ENCODE data around the gene GABRD. TPM values are rescaled to one million over a fixed set of nuclear protein-coding genes. Genes with fewer than 3 reads are reported as not detected.

GABRD gene
- total RNA-seq, 1 donor from 2014 or later, result not detected

GRCh38 chr1:1988061-1988945 lies 30.8 kb upstream of the GABRD start:
- Histone ChIP-seq H3K27ac (no peak overlapping the region), H3K4me3 (no peak overlapping the region), H3K4me1 (no peaks in the 10 kb centered on the region), H3K9me3 (no peaks in the 10 kb centered on the region), H3K27me3 (no peaks in the 10 kb centered on the region), H3K36me3 (no peaks in the 10 kb centered on the region)
- no peak for TF ChIP-seq CTCF (IDR thresholded peaks at IDR 0.05)
- intact Hi-C loops (cut with DNase I), result no loop called here
- DNase-seq (ENCODE audit: low spot score in 2 of 2), result no peak

- DNase-seq (ENCODE audit: low spot score in 2 of 2), result no peak
- TF ChIP-seq CTCF (IDR thresholded peaks at IDR 0.05), result no peak
- intact Hi-C loops (cut with DNase I), result no loop called here
- Histone ChIP-seq H3K4me3 (no peak overlapping the region), H3K9me3 (no peaks in the 10 kb centered on the region), H3K36me3 (no peaks in the 10 kb centered on the region), H3K27ac (no peak overlapping the region), H3K4me1 (no peaks in the 10 kb centered on the region), H3K27me3 (no peaks in the 10 kb centered on the region)
Observed at GRCh38 chr1:1989102-1989542, 30.0 kb upstream of the GABRD start.

GRCh38 chr1:1989789-1990188 lies 29.4 kb upstream of the GABRD start:
- no peaks in the 10 kb centered on the region for H3K36me3 ChIP-seq
- intact Hi-C loops (cut with DNase I), result no loop called here
- no peaks in the 10 kb centered on the region for H3K9me3 ChIP-seq
- no peak for TF ChIP-seq CTCF (IDR thresholded peaks at IDR 0.05)
- no peak overlapping the region for H3K27ac ChIP-seq
- DNase-seq (ENCODE audit: low spot score in 2 of 2), result no peak
- H3K27me3 ChIP-seq, result no peaks in the 10 kb centered on the region
- no peaks in the 10 kb centered on the region for H3K4me1 ChIP-seq
- no peak overlapping the region for H3K4me3 ChIP-seq

GRCh38 chr1:1990222-1990621 lies 28.9 kb upstream of the GABRD start:
- no peaks in the 10 kb centered on the region for H3K9me3 ChIP-seq
- no peak overlapping the region for H3K27ac ChIP-seq
- no peak for TF ChIP-seq CTCF (IDR thresholded peaks at IDR 0.05)
- H3K4me3 ChIP-seq, result no peak overlapping the region
- no peaks in the 10 kb centered on the region for H3K27me3 ChIP-seq
- no peaks in the 10 kb centered on the region for H3K36me3 ChIP-seq
- H3K4me1 ChIP-seq, result no peaks in the 10 kb centered on the region
- intact Hi-C loops (cut with DNase I), result no loop called here
- no peak for DNase-seq (ENCODE audit: low spot score in 2 of 2)

GRCh38 chr1:1994536-1994935 lies 24.6 kb upstream of the GABRD start:
- Histone ChIP-seq H3K4me3 (no peak overlapping the region), H3K4me1 (no peaks in the 10 kb centered on the region), H3K36me3 (no peaks in the 10 kb centered on the region), H3K27me3 (no peaks in the 10 kb centered on the region), H3K9me3 (no peaks in the 10 kb centered on the region), H3K27ac (no peak overlapping the region)
- intact Hi-C loops (cut with DNase I), result no loop called here
- TF ChIP-seq CTCF (IDR thresholded peaks at IDR 0.05), result no peak
- DNase-seq (ENCODE audit: low spot score in 2 of 2), result no peak

Data from ascending aorta (tissue), 2 donors.